GM13976 (cell line): ENCODE measurements around the gene CLASP1.

Experiments used
- DNase-seq: peaks from one replicate; pipeline ENCODE4 v3.0.0; 2012; ENCODE audit warnings: low spot score
- in situ Hi-C: fragments of 300-500 bp; cut with MboI; formaldehyde crosslinking; loops from one replicate; pipeline ENCODE4 v1.12.0; 2022; ENCODE audit warnings: low sequenced_read_pairs, mixed read lengths, inconsistent platforms; ENCODE audit not compliant: unreplicated experiment
- TF ChIP-seq, protein P1 (sequence below): IDR thresholded peaks from 2 replicates; pipeline ENCODE4 v1.5.1; 2012; ENCODE audit warnings: borderline replicate concordance, mild to moderate bottlenecking; ENCODE audit not compliant: insufficient read depth; ENCODE audit errors: extremely low read depth, missing control alignments, control extremely low read depth

The CLASP1 gene

DNA sequence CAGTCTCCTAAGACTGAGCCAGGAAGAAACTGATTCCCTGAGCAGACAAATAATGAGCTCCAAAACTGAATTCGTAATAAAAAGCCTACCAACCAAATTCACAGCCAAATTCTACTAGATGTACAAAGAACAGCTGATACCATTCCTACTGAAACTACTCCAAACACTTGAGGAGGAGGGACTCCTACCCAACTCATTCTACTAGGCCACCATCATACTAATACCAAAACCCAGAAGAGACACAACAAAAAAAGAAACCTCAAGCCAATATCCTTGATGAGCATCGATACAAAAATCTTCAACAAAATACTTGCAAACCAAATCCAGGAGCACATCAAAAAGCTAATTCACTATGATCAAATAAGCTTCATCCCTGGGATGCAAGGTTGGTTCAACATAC lies 98.6 kb downstream of the CLASP1 start:
- in situ Hi-C loops, result no loop called here
- TF ChIP-seq, protein P1, sequence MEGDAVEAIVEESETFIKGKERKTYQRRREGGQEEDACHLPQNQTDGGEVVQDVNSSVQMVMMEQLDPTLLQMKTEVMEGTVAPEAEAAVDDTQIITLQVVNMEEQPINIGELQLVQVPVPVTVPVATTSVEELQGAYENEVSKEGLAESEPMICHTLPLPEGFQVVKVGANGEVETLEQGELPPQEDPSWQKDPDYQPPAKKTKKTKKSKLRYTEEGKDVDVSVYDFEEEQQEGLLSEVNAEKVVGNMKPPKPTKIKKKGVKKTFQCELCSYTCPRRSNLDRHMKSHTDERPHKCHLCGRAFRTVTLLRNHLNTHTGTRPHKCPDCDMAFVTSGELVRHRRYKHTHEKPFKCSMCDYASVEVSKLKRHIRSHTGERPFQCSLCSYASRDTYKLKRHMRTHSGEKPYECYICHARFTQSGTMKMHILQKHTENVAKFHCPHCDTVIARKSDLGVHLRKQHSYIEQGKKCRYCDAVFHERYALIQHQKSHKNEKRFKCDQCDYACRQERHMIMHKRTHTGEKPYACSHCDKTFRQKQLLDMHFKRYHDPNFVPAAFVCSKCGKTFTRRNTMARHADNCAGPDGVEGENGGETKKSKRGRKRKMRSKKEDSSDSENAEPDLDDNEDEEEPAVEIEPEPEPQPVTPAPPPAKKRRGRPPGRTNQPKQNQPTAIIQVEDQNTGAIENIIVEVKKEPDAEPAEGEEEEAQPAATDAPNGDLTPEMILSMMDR, result no peak
- no peak for DNase-seq

DNA sequence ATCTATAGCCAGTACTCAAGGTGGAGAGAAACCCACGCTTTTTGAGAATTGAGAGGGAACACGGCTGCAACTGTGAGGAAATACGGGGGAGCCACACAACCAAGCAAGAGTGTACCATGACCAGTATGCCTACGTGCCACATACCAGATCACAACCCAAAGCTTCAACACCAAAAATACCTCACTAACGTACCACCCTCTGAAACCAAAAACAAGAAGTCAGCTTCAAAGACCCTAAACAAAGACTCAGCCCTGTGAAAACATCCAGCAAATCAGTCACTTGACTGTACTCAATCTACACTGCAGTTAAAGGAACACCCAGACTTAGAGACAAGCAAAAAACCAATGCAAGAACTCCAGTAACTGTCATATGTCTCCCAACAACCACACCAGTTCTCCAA lies 101.6 kb downstream of the CLASP1 start:
- in situ Hi-C loops, result no loop called here
- no peak for DNase-seq
- TF ChIP-seq, protein P1, result no peak

DNA sequence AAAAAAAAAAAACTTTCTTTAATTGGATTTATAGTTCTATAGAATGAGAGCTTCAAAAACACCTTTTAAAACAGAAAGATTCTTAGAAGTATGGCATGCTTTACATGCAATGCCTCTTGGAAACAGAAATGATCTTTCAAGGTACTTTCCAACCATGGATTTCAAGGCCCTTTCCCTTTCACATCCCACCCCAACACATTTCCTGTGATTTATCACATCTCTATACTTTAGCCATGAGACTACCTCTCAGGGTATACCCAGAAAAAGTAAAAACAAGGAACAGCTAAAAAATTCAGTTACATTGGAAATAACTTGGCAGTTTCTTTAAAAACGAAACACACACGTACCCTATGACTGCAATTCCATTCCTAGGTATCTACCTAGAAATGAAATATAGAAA lies 103.3 kb downstream of the CLASP1 start:
- TF ChIP-seq, protein P1, result no peak
- no peak for DNase-seq
- in situ Hi-C loops, result no loop called here

DNA sequence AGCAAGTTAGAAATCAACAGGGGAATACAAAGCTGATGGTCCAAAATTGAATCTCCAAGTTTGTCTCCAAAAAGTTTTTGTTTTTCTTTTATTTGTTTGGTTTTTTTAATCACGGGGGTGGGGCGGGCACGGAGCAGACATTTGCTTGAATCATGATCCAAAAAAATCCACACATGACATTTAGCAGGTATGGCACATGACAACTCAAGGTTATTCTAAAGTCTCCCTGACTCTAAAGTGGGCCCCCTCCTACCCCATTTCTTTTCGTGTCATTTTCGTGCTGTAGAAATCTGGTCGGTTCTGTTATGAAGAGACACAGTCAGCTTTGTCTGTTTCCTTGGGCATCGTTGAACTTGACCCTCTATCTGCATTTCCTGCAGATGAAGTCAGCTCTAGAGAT lies 104.0 kb downstream of the CLASP1 start:
- in situ Hi-C loops, result no loop called here
- DNase-seq, result no peak
- TF ChIP-seq, protein P1, result no peak

DNA sequence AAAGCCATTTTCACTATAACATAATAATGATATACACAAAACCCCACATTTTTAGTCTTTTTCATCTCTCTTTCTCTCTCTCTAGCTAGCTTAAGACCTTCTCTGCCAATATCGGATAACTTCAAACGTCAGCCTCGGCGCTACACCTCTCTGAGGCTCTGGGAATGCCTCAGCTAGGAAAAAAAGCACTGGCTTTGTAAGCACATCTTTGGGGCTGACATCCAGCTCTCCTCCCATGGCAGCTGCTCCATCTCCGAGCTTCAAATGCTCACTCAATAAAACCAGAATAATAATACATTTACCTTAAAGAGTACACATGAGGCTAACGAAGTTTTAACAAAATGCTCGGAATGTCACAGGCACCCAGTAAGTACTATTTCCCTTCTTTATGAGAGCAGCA lies 107.8 kb downstream of the CLASP1 start:
- in situ Hi-C loops, result no loop called here
- DNase-seq, result no peak
- TF ChIP-seq, protein P1, result no peak

DNA sequence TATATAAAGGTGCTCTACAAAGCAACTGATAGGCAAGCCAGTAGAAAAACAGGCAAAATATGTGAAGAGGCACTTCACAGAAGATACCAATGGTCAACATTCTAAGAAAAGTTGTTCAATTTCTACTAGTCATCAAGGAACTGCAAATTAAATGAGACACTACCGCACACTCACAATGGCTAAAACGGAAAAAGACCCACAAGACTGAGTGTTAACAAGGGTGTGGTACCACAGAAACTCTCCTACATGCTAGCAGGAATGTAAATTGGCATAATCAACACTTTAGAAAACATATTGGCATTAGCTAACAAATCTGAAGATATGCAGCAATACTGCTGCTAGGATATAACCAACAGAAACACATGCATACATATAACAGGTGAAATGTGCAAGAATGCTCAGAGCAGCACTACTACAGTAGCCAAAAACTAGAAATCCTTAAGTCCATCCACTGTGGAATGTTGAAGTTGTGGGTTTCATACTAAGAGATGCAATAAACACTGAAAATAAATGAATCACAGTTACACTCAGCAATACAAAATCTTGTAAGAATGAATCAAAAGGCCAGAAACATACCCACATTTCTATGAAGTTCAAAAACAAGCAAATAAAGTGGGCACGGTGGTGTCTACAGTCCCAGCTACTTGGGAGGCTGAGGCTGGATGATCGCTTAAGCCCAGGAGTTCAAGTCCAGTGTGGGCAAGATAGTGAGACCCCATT lies 109.4 kb downstream of the CLASP1 start:
- in situ Hi-C loops, result loop anchor here (10.0 kb wide), 2 partner anchors 105 to 185 kb away; partner anchors contain the start of gene CLASP1
- no peak for DNase-seq

More for the DNA sequence above, 109.4 kb downstream of the CLASP1 start:
- TF ChIP-seq, protein P1, result no peak
